Neuronal stem cell (in vitro differentiated cells): ENCODE measurements around the gene NRG3.

Experiments
- DNase-seq: peaks from one replicate; pipeline ENCODE4 v3.0.0-alpha.2; 2013; ENCODE audit warnings: low spot score
- H2AFZ ChIP-seq: one replicate; pipeline ENCODE4 v1.6.1; 2013; ENCODE audit warnings: mild to moderate bottlenecking, low read length, inconsistent platforms
- H2AK5ac ChIP-seq: 2 replicates; pipeline ENCODE4 v1.6.1; 2013; ENCODE audit warnings: low read depth, mild to moderate bottlenecking, inconsistent platforms, low read length, moderate library complexity, mixed read lengths
- H2BK120ac ChIP-seq: 2 replicates; pipeline ENCODE4 v1.6.1; 2013; ENCODE audit warnings: low read depth, mild to moderate bottlenecking, inconsistent platforms, low read length, moderate library complexity, mixed read lengths
- H2BK12ac ChIP-seq: one replicate; pipeline ENCODE4 v1.6.1; 2013; ENCODE audit warnings: low read length, inconsistent platforms
- H2BK15ac ChIP-seq: 2 replicates; pipeline ENCODE4 v1.6.1; 2013; ENCODE audit warnings: mild to moderate bottlenecking, low read length, inconsistent platforms, mixed read lengths
- H2BK5ac ChIP-seq: one replicate; pipeline ENCODE4 v1.6.1; 2013; ENCODE audit warnings: inconsistent platforms, mild to moderate bottlenecking, low read length, moderate library complexity
- H3K14ac ChIP-seq: one replicate; pipeline ENCODE4 v1.6.1; 2013; ENCODE audit warnings: low read length, inconsistent platforms
- H3K18ac ChIP-seq: 2 replicates; pipeline ENCODE4 v1.6.1; 2013; ENCODE audit warnings: low read length, inconsistent platforms
- H3K23ac ChIP-seq: 2 replicates; pipeline ENCODE4 v1.6.1; 2013; ENCODE audit warnings: low read depth, mild to moderate bottlenecking, mixed read lengths, low read length, inconsistent platforms; ENCODE audit not compliant: poor library complexity
- H3K27ac ChIP-seq: replicated peaks from 3 replicates; pipeline ENCODE4 v1.5.1; 2013; ENCODE audit warnings: low read length, inconsistent platforms
- H3K27me3 ChIP-seq, 3 experiments: 2 replicates each; pipeline ENCODE4 v1.6.1; 2013; ENCODE audit warnings: low read length in 3 of 3, mild to moderate bottlenecking in 2 of 3, inconsistent platforms in 1 of 3, low read depth in 1 of 3, mixed read lengths in 1 of 3, moderate library complexity in 1 of 3; ENCODE audit not compliant: control insufficient read depth in 3 of 3, insufficient read depth in 3 of 3
- H3K36me3 ChIP-seq, 2 donors: replicated peaks in 1 of 2; 2 replicates each; pipeline ENCODE4 v1.6.1; 2013; ENCODE audit warnings: low read length in 2 of 2; ENCODE audit not compliant: control insufficient read depth in 2 of 2, insufficient read depth in 2 of 2
- H3K4ac ChIP-seq: 2 replicates; pipeline ENCODE4 v1.6.1; 2013; ENCODE audit warnings: inconsistent platforms, mild to moderate bottlenecking, low read length, moderate library complexity
- H3K4me1 ChIP-seq, 2 donors: 1 replicate in 1 of 2; 2 replicates in 1 of 2; pipeline ENCODE4 v1.6.1; 2013; ENCODE audit warnings: low read length in 2 of 2, low read depth in 1 of 2; ENCODE audit not compliant: control insufficient read depth in 2 of 2, insufficient read depth in 1 of 2
- H3K4me2 ChIP-seq: one replicate; pipeline ENCODE4 v1.6.1; 2013; ENCODE audit warnings: mild to moderate bottlenecking, low read length, inconsistent platforms; ENCODE audit not compliant: insufficient read depth, poor library complexity, severe bottlenecking
- H3K4me3 ChIP-seq, 2 donors: 2 replicates each; pipeline ENCODE4 v1.5.1; 2013; ENCODE audit warnings: low read length in 2 of 2, mild to moderate bottlenecking in 2 of 2, inconsistent platforms in 1 of 2, moderate library complexity in 1 of 2
- H3K79me1 ChIP-seq: one replicate; pipeline ENCODE4 v1.6.1; 2013; ENCODE audit warnings: low read depth, mild to moderate bottlenecking, inconsistent platforms, low read length, moderate library complexity
- H3K9ac ChIP-seq: one replicate; pipeline ENCODE4 v1.6.1; 2013; ENCODE audit warnings: mild to moderate bottlenecking, low read depth, low read length, inconsistent platforms; ENCODE audit not compliant: poor library complexity
- H3K9me3 ChIP-seq, 2 donors: replicated peaks in 1 of 2; 2 replicates each; pipeline versions ENCODE3 to v1.6.1; 2013; ENCODE audit warnings: low read length in 2 of 2, mild to moderate bottlenecking in 2 of 2, inconsistent platforms in 1 of 2, low read depth in 1 of 2, mixed read lengths in 1 of 2, moderate library complexity in 1 of 2; ENCODE audit not compliant: control insufficient read depth in 2 of 2, insufficient read depth in 1 of 2
- H4K8ac ChIP-seq: one replicate; pipeline ENCODE4 v1.6.1; 2013; ENCODE audit warnings: low read depth, mild to moderate bottlenecking, inconsistent platforms, low read length, moderate library complexity
- H4K91ac ChIP-seq: one replicate; pipeline ENCODE4 v1.6.1; 2013; ENCODE audit warnings: low read length, low read depth, mild to moderate bottlenecking, inconsistent platforms; ENCODE audit not compliant: poor library complexity
- WGBS, 2 donors: extraction: QIAGEN DNeasy Blood & Tissue Kit; methylation state at CpG; one replicate each; pipeline ENCODE4 v1.1.7; 2013; ENCODE audit warnings: missing lambda C conversion rate in 2 of 2, mixed read lengths in 1 of 2; ENCODE audit not compliant: insufficient read length in 2 of 2, insufficient replicate concordance in 1 of 2; ENCODE audit errors: extremely low coverage in 2 of 2; 5-methylcytosine and 5-hydroxymethylcytosine counted together

NRG3 gene

GRCh38 chr10:82821043-82821442 lies 946.0 kb downstream of the NRG3 start:
- H3K27me3 ChIP-seq, result no peaks in the 10 kb centered on the region
- no peak overlapping the region for H2AFZ ChIP-seq
- no peak overlapping the region for H4K8ac ChIP-seq
- H3K23ac ChIP-seq, result no peak overlapping the region
- no peak overlapping the region for H2BK15ac ChIP-seq
- no CpG with 5 or more reads among the region's 2 CpGs for WGBS, 2 donors
- H2AK5ac ChIP-seq, result no peak overlapping the region
- H3K4me2 ChIP-seq, result no peak overlapping the region
- no peaks in the 10 kb centered on the region for H3K36me3 ChIP-seq
- H2BK120ac ChIP-seq, result no peak overlapping the region
- H3K9ac ChIP-seq, result no peak overlapping the region
- H3K18ac ChIP-seq, result no peak overlapping the region
- H3K79me1 ChIP-seq, result no peaks in the 10 kb centered on the region
- no peak overlapping the region for H3K4me3 ChIP-seq
- H4K91ac ChIP-seq, result no peak overlapping the region
- peaks cover 10 to 12% of the 10 kb centered on the region in 2 donors for H3K4me1 ChIP-seq
- no peak overlapping the region for H3K27ac ChIP-seq
- H3K9me3 ChIP-seq, result peaks cover 2 to 6% of the 10 kb centered on the region in 2 donors
- no peak overlapping the region for H2BK5ac ChIP-seq
- H2BK12ac ChIP-seq, result no peak overlapping the region
- DNase-seq, result no peak
- H3K4ac ChIP-seq, result no peak overlapping the region
- no peak overlapping the region for H3K14ac ChIP-seq

- H3K14ac ChIP-seq, result no peak overlapping the region
- H2BK5ac ChIP-seq, result no peak overlapping the region
- no peak overlapping the region for H3K4me2 ChIP-seq
- no peak overlapping the region for H2BK120ac ChIP-seq
- H3K27ac ChIP-seq, result no peak overlapping the region
- no peaks in the 10 kb centered on the region for H3K27me3 ChIP-seq
- no peak overlapping the region for H2AFZ ChIP-seq
- no peak overlapping the region for H3K9ac ChIP-seq
- DNase-seq, result no peak
- no peaks in the 10 kb centered on the region for H3K9me3 ChIP-seq
- H3K79me1 ChIP-seq, result no peaks in the 10 kb centered on the region
- H3K4me3 ChIP-seq, result no peak overlapping the region
- H3K23ac ChIP-seq, result no peak overlapping the region
- H4K8ac ChIP-seq, result no peak overlapping the region
- no peak overlapping the region for H2AK5ac ChIP-seq
- H3K36me3 ChIP-seq, result no peaks in the 10 kb centered on the region
- no peaks in the 10 kb centered on the region for H3K4me1 ChIP-seq
- H3K18ac ChIP-seq, result no peak overlapping the region
- no peak overlapping the region for H2BK15ac ChIP-seq
- H3K4ac ChIP-seq, result no peak overlapping the region
- no CpG with 5 or more reads among the region's 1 CpG for WGBS, 2 donors
- H4K91ac ChIP-seq, result no peak overlapping the region
- H2BK12ac ChIP-seq, result no peak overlapping the region
Observed at GRCh38 chr10:82826132-82826531, 951.1 kb downstream of the NRG3 start.

DNA sequence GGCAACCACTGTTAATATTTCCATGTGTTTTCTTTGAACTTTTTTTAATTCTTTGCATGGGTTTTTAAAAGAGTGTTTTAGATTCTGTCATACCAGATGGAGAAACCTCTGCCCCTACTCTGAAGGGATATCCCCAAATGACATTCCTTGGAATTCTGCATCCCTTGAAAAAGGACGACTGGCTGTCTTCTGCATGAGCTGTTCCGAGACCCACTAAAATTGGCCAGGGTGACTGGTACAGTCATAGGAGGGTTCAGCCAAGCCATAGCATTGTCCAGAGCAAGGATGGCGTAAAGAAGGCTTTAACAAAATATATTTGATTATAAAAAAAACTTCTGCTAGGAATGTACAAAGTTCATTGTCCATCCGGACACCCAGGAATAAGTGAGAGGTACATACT lies 952.9 kb downstream of the NRG3 start:
- Histone ChIP-seq H3K14ac (no peak overlapping the region), H3K79me1 (no peaks in the 10 kb centered on the region), H3K4me3 (no peak overlapping the region), H2BK5ac (no peak overlapping the region), H3K27me3 (no peaks in the 10 kb centered on the region), H2BK12ac (no peak overlapping the region), H2AFZ (no peak overlapping the region), H3K18ac (no peak overlapping the region), H3K4me2 (no peak overlapping the region), H2BK15ac (no peak overlapping the region), H3K4me1 (no peaks in the 10 kb centered on the region), H3K36me3 (no peaks in the 10 kb centered on the region), H4K91ac (no peak overlapping the region), H3K9ac (no peak overlapping the region), H4K8ac (no peak overlapping the region), H3K4ac (no peak overlapping the region), H3K27ac (no peak overlapping the region), H3K23ac (no peak overlapping the region), H2BK120ac (no peak overlapping the region), H3K9me3 (no peaks in the 10 kb centered on the region), H2AK5ac (no peak overlapping the region)
- no CpG with 5 or more reads among the region's 4 CpGs for WGBS, 2 donors
- DNase-seq, result no peak

- Histone ChIP-seq H3K23ac (no peak overlapping the region), H2BK5ac (no peak overlapping the region), H3K18ac (no peak overlapping the region), H3K36me3 (no peaks in the 10 kb centered on the region), H3K4me1 (no peaks in the 10 kb centered on the region), H3K79me1 (no peaks in the 10 kb centered on the region), H2AK5ac (no peak overlapping the region), H3K4me2 (no peak overlapping the region), H4K8ac (no peak overlapping the region), H2BK12ac (no peak overlapping the region), H4K91ac (no peak overlapping the region), H3K27ac (no peak overlapping the region), H2BK15ac (no peak overlapping the region), H3K4ac (no peak overlapping the region), H3K9me3 (no peaks in the 10 kb centered on the region), H3K9ac (no peak overlapping the region), H3K14ac (no peak overlapping the region), H3K4me3 (no peak overlapping the region), H2BK120ac (no peak overlapping the region), H3K27me3 (no peaks in the 10 kb centered on the region), H2AFZ (no peak overlapping the region)
- DNase-seq, result no peak
- no CpG with 5 or more reads among the region's 3 CpGs for WGBS, 2 donors
Observed at GRCh38 chr10:82847242-82847641, 972.2 kb downstream of the NRG3 start.
